Stimulated activated CD8-positive, alpha-beta memory T cell treated with anti-CD3 and anti-CD28 coated beads, Interleukin-15, amount 100 ng/mL, for 48 hours (primary cell): ENCODE results near the gene SND1.

ENCODE experiments used
- DNase-seq, 2 donors: peaks; one replicate each; pipeline ENCODE4 v3.0.0-alpha.2; 2020; ENCODE audit warnings: low read depth in 2 of 2

The SND1 gene

DNA sequence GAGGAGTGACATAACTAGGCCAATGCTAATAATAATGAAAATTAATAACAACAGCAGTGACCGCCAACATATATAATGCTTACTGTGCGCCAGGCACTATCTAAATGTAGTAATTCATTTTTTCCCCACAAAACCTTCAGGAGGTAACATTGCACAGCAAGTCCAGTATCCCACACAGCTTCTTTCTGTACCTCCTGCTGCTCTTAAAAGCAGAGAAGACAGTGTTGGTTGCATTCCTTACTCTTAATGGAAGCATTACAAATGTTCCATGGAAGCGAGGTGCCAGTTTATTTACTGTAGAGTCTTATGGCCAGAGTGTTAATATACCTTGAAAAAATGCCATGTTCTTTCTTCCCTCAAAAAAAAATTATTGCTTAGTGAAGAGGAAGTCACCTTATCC, 211.1 kb downstream of the SND1 start:
- no peak for DNase-seq

GRCh38 chr7:127865466-127865865, 213.5 kb downstream of the SND1 start:
- no peak for DNase-seq

DNA sequence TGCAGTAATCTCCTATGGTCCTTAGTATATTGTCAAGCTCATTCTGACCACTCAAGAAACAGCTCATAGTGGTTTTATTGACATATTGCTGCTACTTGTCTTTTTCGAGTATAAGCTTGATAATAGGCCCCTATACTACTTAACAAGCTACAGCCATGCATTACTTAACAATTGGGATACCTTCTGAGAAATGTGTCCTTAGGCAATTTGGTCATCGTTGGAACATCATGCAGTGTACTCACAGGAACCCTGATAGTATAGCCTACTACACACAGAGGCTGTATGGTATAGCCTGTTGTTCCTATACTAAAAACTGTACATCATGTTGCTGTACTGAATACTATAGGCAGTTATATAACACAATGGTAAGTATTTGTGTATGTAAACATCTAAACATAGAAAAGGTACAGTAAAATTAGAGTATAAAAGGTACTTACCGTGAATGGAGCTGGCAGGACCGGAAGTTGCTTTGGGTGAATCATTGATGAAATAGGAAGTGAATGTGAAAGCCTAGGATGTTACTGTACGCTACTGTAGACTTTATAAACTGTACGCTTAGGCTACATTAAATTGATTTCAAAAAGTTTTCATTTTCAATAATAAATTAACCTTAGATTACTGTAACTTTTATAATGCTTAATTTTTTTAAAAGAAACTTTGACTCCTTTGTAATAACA, 218.4 kb downstream of the SND1 start:
- DNase-seq = no peak

GRCh38 chr7:127871226-127871625, 219.2 kb downstream of the SND1 start:
- DNase-seq = no peak

DNA sequence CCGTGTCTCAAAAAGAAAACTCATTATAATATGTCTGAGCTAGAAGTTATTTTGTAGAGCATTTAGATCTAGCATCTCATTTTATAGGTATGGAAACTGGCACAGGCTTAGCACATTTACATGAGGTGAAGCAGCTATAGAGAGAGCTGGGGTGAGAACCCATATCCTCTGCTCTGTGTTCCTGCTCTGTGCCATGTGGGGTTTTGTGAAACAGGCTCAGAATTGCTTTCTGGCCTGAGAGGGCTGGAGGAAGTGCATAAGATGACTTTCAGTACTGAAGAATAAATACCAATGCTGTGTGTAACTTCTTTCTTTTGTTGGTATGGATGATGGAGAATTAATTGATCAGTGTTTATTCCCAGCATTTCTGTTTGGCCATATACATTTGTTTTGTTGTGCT, 220.1 kb downstream of the SND1 start:
- DNase-seq = no peak

GRCh38 chr7:127873151-127873550, 221.2 kb downstream of the SND1 start:
- no peak for DNase-seq

DNA sequence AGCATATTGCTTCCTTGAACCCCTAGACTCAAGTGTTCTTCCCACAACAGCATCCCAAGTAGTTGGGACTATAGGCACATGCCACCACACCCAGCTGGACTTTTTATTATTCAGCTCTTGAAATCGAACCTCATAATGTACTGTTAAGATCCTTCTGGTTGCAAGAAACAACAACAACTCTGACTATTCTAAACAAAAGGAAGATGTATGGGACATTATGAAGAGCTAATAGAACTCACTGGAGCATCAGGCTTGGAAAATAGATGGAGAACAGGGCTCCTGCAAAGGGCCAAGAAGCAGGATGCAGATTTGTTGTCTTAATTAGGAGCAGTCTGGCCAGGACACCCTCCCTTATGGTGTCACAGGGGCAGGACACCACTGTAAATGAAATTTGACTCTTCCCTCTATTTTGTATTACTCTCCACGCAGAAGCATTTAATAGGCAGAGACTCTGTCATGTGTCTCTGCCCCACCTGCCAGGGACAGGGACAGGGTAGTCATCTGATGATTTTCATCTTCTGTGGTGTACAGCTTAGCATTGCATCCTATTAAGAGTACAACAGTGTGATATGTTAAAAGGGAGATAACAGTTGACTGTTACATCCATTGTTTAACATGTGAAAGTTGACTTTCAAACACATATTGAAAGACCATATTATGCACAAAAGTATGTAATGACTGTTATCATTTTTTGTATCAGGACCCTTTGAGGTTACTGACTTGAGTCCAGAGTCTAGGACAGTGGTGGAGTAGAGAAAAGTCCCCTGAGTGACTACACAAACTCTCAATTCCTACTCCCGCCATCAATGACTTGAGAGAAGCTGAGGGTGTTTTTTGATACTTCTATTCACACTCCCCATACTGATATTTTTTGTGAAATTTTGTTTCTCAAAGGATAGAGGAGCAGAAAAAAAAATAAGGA, 222.0 kb downstream of the SND1 start:
- peak in 1 of 2 donors; percentile 21 for DNase-seq

DNA sequence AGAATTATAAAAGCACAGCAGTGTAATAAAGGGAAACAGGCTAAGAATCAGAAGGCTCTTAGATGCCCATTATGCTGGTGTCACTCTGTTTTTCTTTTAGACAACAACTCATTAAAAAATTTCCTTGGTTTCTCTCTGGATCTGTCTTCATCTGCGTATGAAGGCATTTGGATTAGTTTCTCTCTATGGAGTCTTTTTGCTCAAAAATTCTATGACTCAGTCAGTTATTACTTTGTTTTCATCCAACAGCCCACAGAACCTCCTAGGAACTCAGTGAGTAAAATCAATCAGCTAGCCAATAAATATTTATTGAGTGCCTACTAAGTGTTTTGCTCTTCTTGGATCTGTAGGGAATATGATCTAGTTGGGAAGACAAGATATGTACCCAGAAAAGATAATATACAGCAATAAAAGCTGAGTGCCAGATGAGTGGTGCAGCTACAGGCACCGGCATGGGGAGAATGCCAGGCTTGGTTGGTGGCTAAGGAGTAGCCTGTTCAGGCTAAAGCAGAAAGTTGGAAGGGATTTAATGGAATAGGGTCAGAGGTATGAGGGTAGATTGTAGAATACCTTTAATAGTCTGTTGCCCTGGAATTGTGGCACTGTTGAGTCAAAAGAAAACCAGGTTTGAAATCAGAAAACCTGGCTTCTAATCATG, 223.1 kb downstream of the SND1 start:
- DNase-seq = no peak

- DNase-seq = no peak
These were observed 224.4 kb downstream of the SND1 start for GRCh38 chr7:127876393-127876792.

DNA sequence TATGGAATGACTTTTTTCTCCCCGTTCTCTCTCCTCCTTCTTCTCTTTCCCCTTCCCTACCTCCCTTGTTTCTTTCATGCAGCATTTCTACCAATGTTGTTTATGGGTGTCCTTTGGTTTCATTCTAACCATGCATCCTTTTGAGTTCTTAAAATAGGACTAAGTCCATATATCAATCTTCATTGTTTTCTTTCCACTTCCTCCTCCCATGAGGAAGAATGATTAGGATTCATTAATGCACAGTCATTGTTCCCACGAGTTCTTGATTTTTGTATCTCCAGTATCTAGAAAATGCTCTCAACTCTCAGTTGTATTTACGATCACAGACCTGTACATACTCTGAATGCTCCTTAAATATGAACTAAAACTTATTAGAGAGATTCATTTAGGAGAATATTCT, 226.0 kb downstream of the SND1 start:
- no peak for DNase-seq

DNA sequence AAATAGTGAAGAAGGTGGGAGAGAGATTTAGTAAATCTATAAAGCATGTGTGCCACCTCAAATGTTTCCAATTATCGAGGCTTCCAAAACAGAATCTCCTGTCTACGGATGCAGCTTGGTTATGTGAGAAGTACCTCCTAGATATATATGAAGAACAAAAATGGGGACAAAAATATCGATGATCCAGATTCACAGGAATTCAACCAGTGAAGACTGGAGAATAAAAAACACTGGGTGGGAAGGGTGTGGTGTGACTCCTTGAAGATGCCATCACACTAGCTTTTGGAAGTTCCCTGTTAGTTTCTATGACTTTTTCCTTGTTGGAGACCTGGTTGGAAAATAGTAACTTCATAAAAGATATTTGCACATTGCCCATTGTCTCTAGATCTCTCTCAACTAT, 226.8 kb downstream of the SND1 start:
- DNase-seq = no peak

DNA sequence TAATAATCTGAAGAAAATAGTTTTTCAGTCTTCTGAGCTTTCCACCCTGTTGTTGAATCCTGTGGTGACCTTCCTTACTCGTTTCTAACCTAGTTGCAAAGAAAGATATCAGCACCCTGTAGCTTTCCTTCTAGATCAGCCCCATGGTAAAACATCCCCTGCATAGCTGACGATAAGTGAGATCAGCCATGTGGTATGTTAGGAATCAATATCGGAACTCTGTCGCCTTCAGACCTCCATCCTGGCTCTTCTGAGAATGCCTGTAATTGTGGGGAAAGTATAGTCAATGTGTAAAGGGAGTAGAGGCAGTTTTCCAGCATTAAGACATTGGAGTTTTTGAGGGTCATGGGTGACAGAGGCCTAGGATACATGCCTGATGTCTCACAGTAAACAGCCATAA, 227.4 kb downstream of the SND1 start:
- no peak for DNase-seq

- DNase-seq = no peak
These were observed 227.9 kb downstream of the SND1 start for GRCh38 chr7:127879942-127880341.

GRCh38 chr7:127880454-127880853, 228.5 kb downstream of the SND1 start:
- no peak for DNase-seq

GRCh38 chr7:127881564-127881963, 229.6 kb downstream of the SND1 start:
- no peak for DNase-seq

- DNase-seq = no peak
These were observed 230.4 kb downstream of the SND1 start for GRCh38 chr7:127882313-127882920.

GRCh38 chr7:127884066-127884559, 232.1 kb downstream of the SND1 start:
- DNase-seq = no peak

GRCh38 chr7:127885222-127885772, 233.3 kb downstream of the SND1 start:
- DNase-seq = no peak

GRCh38 chr7:127885843-127886242, 233.8 kb downstream of the SND1 start:
- no peak for DNase-seq

GRCh38 chr7:127886248-127886647, 234.3 kb downstream of the SND1 start:
- no peak for DNase-seq

DNA sequence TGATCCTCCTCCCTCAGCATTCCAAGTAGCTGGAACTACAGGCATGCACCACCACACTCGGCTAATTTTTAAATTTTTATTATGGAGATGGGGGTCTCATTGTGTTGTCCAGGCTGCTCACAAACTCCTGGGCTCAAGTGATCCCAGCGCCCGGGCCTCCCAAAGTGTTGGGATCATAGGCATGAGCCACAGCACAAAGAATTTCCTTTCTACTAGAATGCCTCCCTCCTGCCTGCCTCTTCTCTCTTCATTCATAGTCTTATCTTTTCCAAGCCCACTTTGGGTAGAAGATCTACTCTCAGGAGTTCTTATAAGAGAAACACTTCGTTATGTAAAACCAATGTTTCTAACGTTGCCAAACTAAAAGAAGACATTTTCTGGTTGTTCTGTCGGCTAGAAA, 235.1 kb downstream of the SND1 start:
- DNase-seq = no peak

DNA sequence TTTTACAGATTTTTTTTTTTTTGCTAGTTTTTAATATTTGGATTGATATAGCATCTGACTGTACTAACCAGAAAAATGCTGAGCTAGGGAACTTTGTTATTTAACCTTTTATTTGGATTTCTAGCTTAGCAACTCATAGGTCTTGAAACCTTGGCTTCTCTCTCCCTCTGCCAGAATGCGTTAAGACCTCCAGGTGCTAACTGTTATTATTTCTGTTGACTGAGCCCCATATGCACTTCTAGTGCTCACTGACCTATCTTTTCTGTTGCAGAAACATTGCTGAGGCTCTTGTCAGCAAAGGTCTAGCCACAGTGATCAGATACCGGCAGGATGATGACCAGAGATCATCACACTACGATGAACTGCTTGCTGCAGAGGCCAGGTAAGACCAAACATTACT, 235.6 kb downstream of the SND1 start:
- no peak for DNase-seq
